IMR-90 (cell line): Measurements from ENCODE around the gene SCAMP1. TPM values are rescaled to one million over a fixed set of nuclear protein-coding genes. Genes with fewer than 3 reads are reported as not detected.
A peak's percentile ranks its signal among the peaks of the same experiment; 100 is the strongest.

Source experiments
- ATAC-seq: fragments of 200-7000 bp; cut with Tn5 transposase; 2 replicates; pipeline ENCODE4 v1.9.1; 2020; ENCODE audit warnings: low read depth, mild to moderate bottlenecking, moderate library complexity
- BruUV-seq: library from RNA; stranded (reverse); fragments of 400-500 nt; replicated peaks from 2 replicates; lab custom pipeline; 2021; lab: Mats Ljungman, UMichigan
- CTCF ChIA-PET: fragments of 300-600 bp; formaldehyde crosslinking; extraction: SDS; loops from one replicate; lab custom pipeline; 2021; ENCODE audit warnings: antibody characterized with exemption; lab: Yijun Ruan, JAX
- POLR2A ChIA-PET: fragments of 300-600 bp; sonication (Branson Sonifier 250); formaldehyde crosslinking; loops from one replicate; lab custom pipeline; 2022; ENCODE audit warnings: antibody characterized with exemption; ENCODE audit not compliant: unreplicated experiment; lab: Charles Lee
- DNase-seq: peaks from one replicate; pipeline ENCODE4 v3.0.0; 2013
- H2AFZ ChIP-seq: replicated peaks from 2 replicates; pipeline ENCODE3; 2013; ENCODE audit warnings: low read length, mild to moderate bottlenecking; ENCODE audit not compliant: poor library complexity
- H2AK5ac ChIP-seq: 2 replicates; pipeline ENCODE4 v1.6.1; 2013; ENCODE audit warnings: low read depth, low read length, inconsistent platforms
- H2AK9ac ChIP-seq: replicated peaks from 2 replicates; pipeline ENCODE3; 2013; ENCODE audit warnings: mild to moderate bottlenecking, low read depth, low read length, moderate library complexity; ENCODE audit not compliant: poor library complexity
- H2BK120ac ChIP-seq: 2 replicates; pipeline ENCODE4 v1.6.1; 2013; ENCODE audit warnings: low read depth, low read length, inconsistent platforms
- H2BK15ac ChIP-seq: 3 replicates; pipeline ENCODE4 v1.6.1; 2013; ENCODE audit warnings: low read depth, low read length, inconsistent platforms
- H2BK20ac ChIP-seq: 2 replicates; pipeline ENCODE4 v1.6.1; 2013; ENCODE audit warnings: low read depth, mild to moderate bottlenecking, inconsistent platforms, low read length, moderate library complexity
- H2BK5ac ChIP-seq: 2 replicates; pipeline ENCODE4 v1.6.1; 2013; ENCODE audit warnings: mild to moderate bottlenecking, low read depth, low read length, inconsistent platforms; ENCODE audit not compliant: poor library complexity, severe bottlenecking
- H3K14ac ChIP-seq: replicated peaks from 2 replicates; pipeline ENCODE4 v1.6.1; 2013; ENCODE audit warnings: low read depth, low read length, inconsistent platforms
- H3K18ac ChIP-seq: 2 replicates; pipeline ENCODE4 v1.6.1; 2013; ENCODE audit warnings: low read depth, low read length, control low read depth
- H3K23ac ChIP-seq: 2 replicates; pipeline ENCODE4 v1.6.1; 2013; ENCODE audit warnings: low read depth, low read length, inconsistent platforms
- H3K27ac ChIP-seq: 2 replicates; pipeline ENCODE4 v1.5.1; 2013; ENCODE audit warnings: mild to moderate bottlenecking, control low read depth, low read length; ENCODE audit not compliant: insufficient read depth
- H3K27me3 ChIP-seq: 2 replicates; pipeline ENCODE4 v1.6.1; 2013; ENCODE audit warnings: low read length; ENCODE audit not compliant: control insufficient read depth, insufficient read depth
- H3K36me3 ChIP-seq: 2 replicates; pipeline ENCODE4 v1.6.1; 2013; ENCODE audit warnings: low read length, mixed read lengths; ENCODE audit not compliant: control insufficient read depth, insufficient read depth
- H3K4ac ChIP-seq: 2 replicates; pipeline ENCODE4 v1.6.1; 2013; ENCODE audit warnings: low read depth, low read length, inconsistent platforms
- H3K4me1 ChIP-seq: 2 replicates; pipeline ENCODE4 v1.6.1; 2013; ENCODE audit warnings: low read length, mixed read lengths; ENCODE audit not compliant: control insufficient read depth, insufficient read depth
- H3K4me2 ChIP-seq: 2 replicates; pipeline ENCODE4 v1.6.1; 2013; ENCODE audit warnings: low read depth, mild to moderate bottlenecking, control low read depth, low read length, moderate library complexity
- H3K4me3 ChIP-seq: 2 replicates; pipeline ENCODE4 v1.5.1; 2013; ENCODE audit warnings: low read depth, mild to moderate bottlenecking, control low read depth, low read length, moderate library complexity; ENCODE audit not compliant: insufficient read depth
- H3K56ac ChIP-seq: 2 replicates; pipeline ENCODE4 v1.6.1; 2013; ENCODE audit warnings: low read length, inconsistent platforms; ENCODE audit not compliant: insufficient read depth; ENCODE audit errors: extremely low read depth
- H3K79me1 ChIP-seq, 2 experiments: 2 replicates each; pipeline ENCODE4 v1.6.1; 2013; ENCODE audit warnings: low read length in 2 of 2, inconsistent platforms in 1 of 2, low read depth in 1 of 2
- H3K9ac ChIP-seq: 2 replicates; pipeline ENCODE4 v1.6.1; 2013; ENCODE audit warnings: low read depth, low read length, control low read depth
- H3K9me1 ChIP-seq: 2 replicates; pipeline ENCODE4 v1.6.1; 2013; ENCODE audit warnings: low read length, inconsistent platforms; ENCODE audit not compliant: insufficient read depth
- H3K9me3 ChIP-seq: 2 replicates; pipeline ENCODE4 v1.6.1; 2013; ENCODE audit warnings: low read length; ENCODE audit not compliant: control insufficient read depth, insufficient read depth
- H4K20me1 ChIP-seq: 2 replicates; pipeline ENCODE4 v1.6.1; 2013; ENCODE audit warnings: low read length, inconsistent platforms; ENCODE audit not compliant: insufficient read depth
- H4K5ac ChIP-seq: 2 replicates; pipeline ENCODE4 v1.6.1; 2013; ENCODE audit warnings: mild to moderate bottlenecking, low read depth, low read length, control low read depth
- H4K8ac ChIP-seq, 2 experiments: 2 replicates each; pipeline ENCODE4 v1.6.1; 2013; ENCODE audit warnings: low read depth in 2 of 2, low read length in 2 of 2, control low read depth in 1 of 2, inconsistent platforms in 1 of 2
- H4K91ac ChIP-seq: 2 replicates; pipeline ENCODE4 v1.6.1; 2013; ENCODE audit warnings: low read depth, low read length, inconsistent platforms; ENCODE audit not compliant: insufficient read depth
- POLR2A ChIP-seq: IDR thresholded peaks from 2 replicates; pipeline ENCODE4 v1.6.1; 2012; ENCODE audit warnings: mild to moderate bottlenecking, low read depth, low read length
- WGBS, 2 experiments: methylation state at CpG; one replicate each; pipeline versions ENCODE4 v1.1.5 to v1.1.7; 2013; ENCODE audit warnings: missing lambda C conversion rate in 2 of 2; ENCODE audit not compliant: insufficient read length in 1 of 2; ENCODE audit errors: extremely low coverage in 2 of 2; 5-methylcytosine and 5-hydroxymethylcytosine counted together
- dilution Hi-C: fragments of 300-500 bp; cut with HindIII; formaldehyde crosslinking; loops from one replicate; pipeline ENCODE4 v1.14.3; 2018; ENCODE audit warnings: low sequenced_read_pairs; ENCODE audit not compliant: unreplicated experiment
- in situ Hi-C: fragments of 300-500 bp; cut with MboI; formaldehyde crosslinking; loops from 3 replicates; pipeline ENCODE4 v1.14.3; 2019; ENCODE audit warnings: low sequenced_read_pairs, inconsistent platforms, mixed read lengths
- intact Hi-C: fragments of 100-400 bp; cut with micrococcal nuclease; formaldehyde crosslinking; loops from 2 replicates; pipeline ENCODE4 v1.10.0; 2022
- polyA plus RNA-seq, 3 experiments: library from polyadenylated mRNA; depleted of rRNA; stranded (reverse); fragments of >200 nt; gene quantifications; 2 replicates each; pipeline ENCODE4 v1.2.3, GENCODE V29; 2012; ENCODE audit warnings: low replicate concordance in 1 of 3
- total RNA-seq: library from RNA; depleted of rRNA; stranded (reverse); fragments of >200 nt; gene quantifications from 2 replicates; pipeline ENCODE4 v1.2.3, GENCODE V29; 2012

SCAMP1 gene
- total and polyA plus RNA-seq, 2 of the 4 experiments (the other 2 are of a cell fraction), result 13.5 to 114 TPM

- no TSS peak for BruUV-seq
- Histone ChIP-seq H3K4me2 (no peak overlapping the region), H4K5ac (no peak overlapping the region), H3K9me3 (no peaks in the 10 kb centered on the region), H2BK5ac (no peak overlapping the region), H2BK15ac (no peak overlapping the region), H3K18ac (no peak overlapping the region), H3K56ac (no peak overlapping the region), H3K23ac (peak overlapping the region; percentile 59; the same call in 1 of the 2 replicates), H3K9ac (no peak overlapping the region), H4K91ac (no peak overlapping the region), H3K36me3 (peaks cover 6% of the 10 kb centered on the region; the same call in 1 of the 2 replicates), H3K9me1 (peaks cover 16% of the 10 kb centered on the region; the same call in 1 of the 2 replicates), H3K4me3 (no peak overlapping the region), H3K14ac (no peak overlapping the region), H2AK9ac (no peak overlapping the region), H4K20me1 (peaks cover 17% of the 10 kb centered on the region; the same call in 1 of the 2 replicates), H3K79me1 (peaks cover 23 to 54% of the 10 kb centered on the region in 2 experiments), H2AFZ (no peak overlapping the region), H2BK120ac (no peak overlapping the region), H3K4me1 (peaks cover 36% of the 10 kb centered on the region), H3K4ac (0 out of 2 replicates have a peak overlapping the region, but pooled peaks have one; percentile 14), H2BK20ac (no peak overlapping the region), H4K8ac (no peak overlapping the region), H3K27me3 (no peaks in the 10 kb centered on the region), H3K27ac (no peak overlapping the region), H2AK5ac (peak overlapping the region; percentile 68; the same call in 1 of the 2 replicates)
- ChIA-PET CTCF (interaction anchor here (0.5 to 0.6 kb wide), 2 partner anchors 22 to 81 kb away, joined by 3 read pairs; no protein-coding TSS in a partner anchor), POLR2A (no interaction called here)
- intact Hi-C loops, result no loop called here
- in situ Hi-C loops, result no loop called here
- ATAC-seq, result no peak
- 96% methylated on average over 3 of the region's 10 CpGs; no CpG with 5 or more reads in 1 of the 2 experiments for WGBS, 2 experiments
- no peak for DNase-seq
- dilution Hi-C loops, result no loop called here
- TF ChIP-seq POLR2A, result no peak
Measured at GRCh38 chr5:78511121-78511906, 150.9 kb downstream of the SCAMP1 start.
